T-cell (primary cell): ENCODE data around the gene NECAP2. TPM values are rescaled to one million over a fixed set of nuclear protein-coding genes. Genes with fewer than 3 reads are reported as not detected.
"Not testable (repeated sequence)": the region's sequence is repeated elsewhere in the genome, so short reads cannot be mapped to it uniquely, and the experiment has no call there.

Experiments used
- ATAC-seq, 4 experiments: fragments of 200-7000 bp in 3 of 4; fragments of 150-1000 bp in 1 of 4; cut with Tn5 transposase; replicated peaks in 1 of 4; 1 replicate in 3 of 4; 2 replicates in 1 of 4; pipeline ENCODE4 v1.10.0; 2021; ENCODE audit warnings: moderate library complexity in 3 of 4, mild to moderate bottlenecking in 2 of 4, moderate number of reproducible peaks in 1 of 4
- CTCF ChIA-PET, 2 donors: fragments of 300-600 bp; sonication (Branson Sonifier 250); formaldehyde crosslinking; loops; one replicate each; lab custom pipeline; 2022; ENCODE audit warnings: antibody characterized with exemption in 2 of 2; lab: Charles Lee
- POLR2A ChIA-PET, 2 donors: fragments of 300-600 bp; sonication (Branson Sonifier 250); formaldehyde crosslinking; loops; one replicate each; lab custom pipeline; 2022; ENCODE audit warnings: antibody characterized with exemption in 2 of 2; lab: Charles Lee
- DNase-seq, 35 experiments: peaks; one replicate each; pipeline versions ENCODE4 v3.0.0 to v3.0.0-alpha.2; 2013 to 2023
- H3K27ac ChIP-seq: one replicate; pipeline ENCODE4 v1.5.1; 2013; ENCODE audit warnings: low read length
- H3K27me3 ChIP-seq, 2 experiments: replicated peaks in 1 of 2; 1 replicate in 1 of 2; 2 replicates in 1 of 2; pipeline versions ENCODE4 v1.6.1 to v1.7.0; 2013; ENCODE audit warnings: low read length in 1 of 2, mixed read lengths in 1 of 2; ENCODE audit not compliant: control insufficient read depth in 2 of 2, insufficient read depth in 2 of 2; ENCODE audit errors: extremely low read depth in 1 of 2
- H3K36me3 ChIP-seq, 2 donors: 1 replicate in 1 of 2; 2 replicates in 1 of 2; pipeline versions ENCODE4 v1.6.1 to v1.7.0; 2013; ENCODE audit warnings: low read length in 1 of 2; ENCODE audit not compliant: control insufficient read depth in 2 of 2, insufficient read depth in 1 of 2; ENCODE audit errors: extremely low read depth in 1 of 2
- H3K4me1 ChIP-seq, 2 experiments: 1 replicate in 1 of 2; 2 replicates in 1 of 2; pipeline versions ENCODE4 v1.6.1 to v1.7.0; 2013; ENCODE audit warnings: low read length in 2 of 2, mixed read lengths in 1 of 2; ENCODE audit not compliant: insufficient read depth in 2 of 2, control insufficient read depth in 1 of 2; ENCODE audit errors: extremely low read depth in 1 of 2
- H3K4me3 ChIP-seq, 2 donors: 1 replicate in 1 of 2; 2 replicates in 1 of 2; pipeline versions ENCODE4 v1.5.1 to v1.7.0; 2013; ENCODE audit warnings: mild to moderate bottlenecking in 2 of 2, low read length in 1 of 2, moderate library complexity in 1 of 2; ENCODE audit not compliant: control insufficient read depth in 1 of 2; ENCODE audit errors: extremely low read depth in 1 of 2
- H3K9me3 ChIP-seq: 2 replicates; pipeline ENCODE4 v1.7.0; 2013
- H3K27ac Mint-ChIP-seq, 2 donors: one replicate each; pipeline ENCODE4 v1.8.0; 2020 to 2021; ENCODE audit warnings: mild to moderate bottlenecking in 2 of 2, mixed read lengths in 2 of 2
- H3K27me3 Mint-ChIP-seq, 2 donors: one replicate each; pipeline ENCODE4 v1.8.0; 2021 to 2022; ENCODE audit warnings: mixed read lengths in 2 of 2
- H3K36me3 Mint-ChIP-seq: one replicate; pipeline ENCODE4 v1.8.0; 2021; ENCODE audit warnings: mixed read lengths
- H3K4me1 Mint-ChIP-seq, 3 donors: one replicate each; pipeline ENCODE4 v1.8.0; 2020 to 2022; ENCODE audit warnings: mixed read lengths in 3 of 3, mild to moderate bottlenecking in 1 of 3
- H3K4me3 Mint-ChIP-seq, 3 donors: one replicate each; pipeline ENCODE4 v1.8.0; 2020 to 2022; ENCODE audit warnings: mild to moderate bottlenecking in 3 of 3, mixed read lengths in 3 of 3, moderate library complexity in 3 of 3
- H3K9me3 Mint-ChIP-seq, 3 donors: one replicate each; pipeline ENCODE4 v1.8.0; 2020 to 2022; ENCODE audit warnings: mixed read lengths in 3 of 3
- WGBS: methylation state at CpG from one replicate; pipeline ENCODE4 v1.1.5; 2013; ENCODE audit warnings: missing lambda C conversion rate; ENCODE audit not compliant: insufficient coverage; 5-methylcytosine and 5-hydroxymethylcytosine counted together
- total RNA-seq, 35 experiments: library from RNA in 6 of 35; stranded (reverse) in 6 of 35; fragments of 120-200 nt in 1 of 35; gene quantifications; one replicate each; pipeline versions ENCODE4 v1.2.1 to v1.2.4 and lab custom pipeline; 2013 to 2026

NECAP2 gene
- total RNA-seq, 5 donors from 2014 or later (not counting 1 experiment from before 2014, with no cell fraction given), result 98.4 to 149 (median 138) TPM

DNA sequence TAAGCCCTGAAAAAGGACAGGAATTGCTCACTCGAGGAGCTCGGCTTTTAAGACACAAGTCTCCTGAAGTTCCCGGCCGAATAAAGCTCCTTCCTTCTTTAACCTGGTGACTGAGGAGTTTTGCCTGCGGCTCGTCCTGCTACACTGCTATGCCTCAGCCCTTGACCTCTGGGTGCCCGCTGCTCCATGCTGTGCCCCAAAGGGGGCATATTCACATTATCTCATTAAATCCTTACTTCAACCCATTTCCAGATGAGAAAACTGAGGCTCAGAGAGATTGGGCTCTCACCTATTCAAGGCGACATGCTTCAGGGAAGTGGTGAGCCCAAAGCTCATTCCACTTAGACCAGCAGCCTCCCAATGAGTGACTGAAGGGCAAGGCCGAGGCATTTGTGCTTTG, 53.2 kb downstream of the NECAP2 start:
- CTCF ChIA-PET, H3K4me3 ChIP-seq, H3K27me3 Mint-ChIP-seq, H3K9me3 ChIP-seq, DNase-seq, H3K27me3 ChIP-seq, H3K9me3 Mint-ChIP-seq, H3K36me3 Mint-ChIP-seq, H3K36me3 ChIP-seq, H3K4me3 Mint-ChIP-seq, H3K27ac ChIP-seq, ATAC-seq, POLR2A ChIA-PET: not testable (repeated sequence)
- H3K4me1 ChIP-seq, result peaks cover 0 to 15% of the 10 kb centered on the region in 2 experiments
- Mint-ChIP-seq H3K4me1 (peaks cover 9 to 19% (median 15%) of the 10 kb centered on the region in 3 donors), H3K27ac (peak overlapping the region in 1 of 2 donors; percentile 2)
- 92% methylated on average over 9 of the region's 9 CpGs for WGBS

GRCh38 chr1:16497474-16497904, 57.0 kb downstream of the NECAP2 start:
- H3K9me3 ChIP-seq, H3K4me3 ChIP-seq, H3K36me3 ChIP-seq, H3K27ac ChIP-seq, H3K9me3 Mint-ChIP-seq, H3K27me3 Mint-ChIP-seq, ATAC-seq, H3K36me3 Mint-ChIP-seq, POLR2A ChIA-PET, H3K27me3 ChIP-seq: not testable (repeated sequence)
- H3K27ac Mint-ChIP-seq, result peak overlapping the region; percentile 85 to 88
- peak in 2 of 35 experiments; percentile 12 to 36 for DNase-seq
- peaks cover 5 to 30% of the 10 kb centered on the region in 2 experiments for H3K4me1 ChIP-seq
- H3K4me1 Mint-ChIP-seq, result peaks cover 14 to 24% (median 23%) of the 10 kb centered on the region in 3 donors
- CTCF ChIA-PET, result interaction anchor here (0.6 to 0.9 kb wide), 2 partner anchors 57 to 224 kb away, joined by 3 read pairs; partner anchors contain the start of gene NECAP2 (in 1 of the 2)
- H3K4me3 Mint-ChIP-seq, result peak overlapping the region; percentile 73 to 90 (median 84)
- WGBS, result 83% methylated on average over 5 of the region's 5 CpGs

DNA sequence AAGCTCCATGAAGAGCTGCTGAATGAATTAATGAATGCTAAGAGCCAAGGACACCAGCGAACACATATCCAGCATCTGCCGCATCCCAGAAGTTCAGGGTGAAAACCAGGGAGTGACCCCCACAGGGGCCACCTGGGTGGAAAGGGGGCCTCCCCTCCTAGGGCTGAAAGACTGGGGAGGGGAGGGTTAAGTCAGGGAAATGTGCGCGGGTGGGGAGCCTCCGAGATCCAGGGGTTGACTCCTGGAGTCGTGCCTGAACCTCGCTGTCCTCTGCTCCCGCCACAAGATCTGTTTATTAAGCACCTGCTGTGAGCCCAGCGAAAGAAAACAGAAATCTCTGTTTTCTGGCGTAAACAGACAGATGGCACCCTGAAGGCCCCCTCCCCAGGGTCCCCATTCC, 57.5 kb downstream of the NECAP2 start:
- H3K9me3 Mint-ChIP-seq, H3K27me3 Mint-ChIP-seq, POLR2A ChIA-PET, H3K9me3 ChIP-seq, DNase-seq, H3K36me3 Mint-ChIP-seq, H3K27me3 ChIP-seq, H3K27ac ChIP-seq, H3K36me3 ChIP-seq, ATAC-seq: not testable (repeated sequence)
- Mint-ChIP-seq H3K27ac (peak overlapping the region; percentile 85 to 88), H3K4me3 (peak overlapping the region; percentile 73 to 90 (median 84)), H3K4me1 (peaks cover 14 to 23% (median 22%) of the 10 kb centered on the region in 3 donors)
- 100% methylated on average over 3 of the region's 10 CpGs for WGBS
- peak overlapping the region in 1 of 2 donors; percentile 50 for H3K4me3 ChIP-seq
- CTCF ChIA-PET, result interaction anchor here in 1 of 2 donors (0.6 kb wide), 1 partner anchor 224 kb away, joined by 3 read pairs; no protein-coding TSS in a partner anchor
- H3K4me1 ChIP-seq, result peaks cover 5 to 30% of the 10 kb centered on the region in 2 experiments

DNA sequence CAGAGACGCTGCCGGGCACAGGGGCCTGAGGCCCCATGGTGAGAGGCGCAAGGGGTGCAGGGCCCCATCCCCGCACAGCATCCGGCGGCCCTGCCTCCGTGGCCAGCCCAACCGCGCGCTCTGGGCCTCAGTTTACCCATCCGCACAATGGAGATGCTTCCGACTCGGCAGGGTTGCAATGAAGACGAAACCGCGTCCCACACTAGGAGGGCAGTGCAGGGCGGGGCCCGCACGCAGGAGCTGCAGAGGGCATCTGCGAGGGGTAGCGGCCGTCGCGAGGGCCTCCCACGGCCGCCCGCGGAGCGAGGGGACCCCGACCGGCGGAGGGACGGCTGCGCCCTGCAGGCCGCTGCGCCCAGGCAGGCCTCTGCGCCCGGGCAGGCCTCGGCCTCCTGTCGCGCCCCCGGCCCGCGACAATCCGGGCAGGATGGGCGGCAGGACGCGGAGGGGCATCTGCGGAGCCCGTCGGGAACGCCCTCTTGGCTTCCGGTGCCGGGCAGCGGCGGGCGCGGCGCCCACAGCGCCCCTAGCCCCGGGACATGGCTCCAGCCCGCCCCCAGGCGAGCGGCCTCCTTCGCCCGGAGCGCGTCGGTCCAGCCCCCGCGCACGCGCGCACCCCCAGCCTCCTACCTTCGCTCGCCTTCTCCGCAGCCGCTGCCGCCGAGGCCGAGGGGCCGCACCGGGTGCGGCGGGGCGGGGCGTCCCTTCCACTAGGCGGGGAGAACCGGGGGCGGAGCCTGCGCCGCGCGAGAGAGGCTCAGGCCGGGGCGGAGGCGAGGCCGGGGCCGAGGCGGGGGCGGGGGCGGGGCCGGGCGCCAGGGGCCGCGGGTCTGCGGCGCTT, 58.3 kb downstream of the NECAP2 start:
- no peaks in the 10 kb centered on the region for H3K9me3 Mint-ChIP-seq
- Histone ChIP-seq H3K4me3 (peak overlapping the region; percentile 83 to 86), H3K27ac (no peak overlapping the region), H3K9me3 (no peaks in the 10 kb centered on the region), H3K4me1 (peaks cover 5 to 30% of the 10 kb centered on the region in 2 experiments), H3K36me3 (no peaks in the 10 kb centered on the region), H3K27me3 (no peaks in the 10 kb centered on the region)
- peak overlapping the region; percentile 84 to 90 (median 87) for H3K4me3 Mint-ChIP-seq
- ChIA-PET CTCF (no interaction called here), POLR2A (no interaction called here)
- DNase-seq (peak; percentile 46 to 89 (median 71)), ATAC-seq (peak; percentile 92 to 95 (median 94))
- no peaks in the 10 kb centered on the region for H3K36me3 Mint-ChIP-seq
- peaks cover 14 to 21% (median 20%) of the 10 kb centered on the region in 3 donors for H3K4me1 Mint-ChIP-seq
- 2% methylated on average over 76 of the region's 108 CpGs for WGBS
- H3K27me3 Mint-ChIP-seq, result no peaks in the 10 kb centered on the region
- peak overlapping the region; percentile 52 to 88 for H3K27ac Mint-ChIP-seq

GRCh38 chr1:16500466-16500865, 59.9 kb downstream of the NECAP2 start:
- H3K36me3 Mint-ChIP-seq, H3K4me3 ChIP-seq, H3K27me3 Mint-ChIP-seq, ATAC-seq, POLR2A ChIA-PET, H3K9me3 Mint-ChIP-seq, H3K36me3 ChIP-seq, H3K9me3 ChIP-seq, H3K27ac Mint-ChIP-seq, H3K27me3 ChIP-seq, H3K27ac ChIP-seq, DNase-seq: not testable (repeated sequence)
- peaks cover 14 to 20% (median 20%) of the 10 kb centered on the region in 3 donors for H3K4me1 Mint-ChIP-seq
- peak overlapping the region; percentile 87 to 94 (median 90) for H3K4me3 Mint-ChIP-seq
- WGBS, result 86% methylated on average over 8 of the region's 11 CpGs
- peaks cover 7 to 30% of the 10 kb centered on the region in 2 experiments for H3K4me1 ChIP-seq
- CTCF ChIA-PET, result interaction anchor here in 1 of 2 donors (0.6 kb wide), 1 partner anchor 61 kb away, joined by 6 read pairs; no protein-coding TSS in a partner anchor

- H3K27ac Mint-ChIP-seq, POLR2A ChIA-PET: not testable (repeated sequence)
- no CpG with 5 or more reads among the region's 5 CpGs for whole genome bisulfite sequencing
These were observed 60.5 kb downstream of the NECAP2 start for GRCh38 chr1:16500975-16501374.

More at GRCh38 chr1:16500975-16501374, 60.5 kb downstream of the NECAP2 start:
- H3K27me3 ChIP-seq, CTCF ChIA-PET, H3K4me3 ChIP-seq, H3K27me3 Mint-ChIP-seq, DNase-seq, H3K9me3 Mint-ChIP-seq, H3K36me3 Mint-ChIP-seq, H3K36me3 ChIP-seq, ATAC-seq, H3K9me3 ChIP-seq, H3K27ac ChIP-seq: not testable (repeated sequence)
- Mint-ChIP-seq H3K4me1 (peaks cover 14 to 20% (median 20%) of the 10 kb centered on the region in 3 donors), H3K4me3 (peak overlapping the region in 2 of 3 donors; percentile 21 to 54)
- peaks cover 7 to 30% of the 10 kb centered on the region in 2 experiments for H3K4me1 ChIP-seq
